Nephron progenitor cell (in vitro differentiated cells): ENCODE data around the gene ZNF394.
A peak's percentile ranks its signal among the peaks of the same experiment; 100 is the strongest.
"Not testable (repeated sequence)": the region's sequence is repeated elsewhere in the genome, so short reads cannot be mapped to it uniquely, and the experiment has no call there.

Experiments
- DNase-seq: peaks from one replicate; pipeline ENCODE4 v3.0.0; 2021
- H3K27ac Mint-ChIP-seq: 2 replicates; pipeline ENCODE4 v1.8.0; 2021; ENCODE audit warnings: mild to moderate bottlenecking, moderate library complexity, mixed read lengths
- H3K27me3 Mint-ChIP-seq: 2 replicates; pipeline ENCODE4 v1.8.0; 2021; ENCODE audit warnings: mild to moderate bottlenecking, low read depth, mixed read lengths; ENCODE audit not compliant: poor library complexity
- H3K36me3 Mint-ChIP-seq: 2 replicates; pipeline ENCODE4 v1.8.0; 2021; ENCODE audit warnings: low read depth, mixed read lengths
- H3K4me1 Mint-ChIP-seq: 2 replicates; pipeline ENCODE4 v1.8.0; 2021; ENCODE audit warnings: mixed read lengths
- H3K4me3 Mint-ChIP-seq: 2 replicates; pipeline ENCODE4 v1.8.0; 2021; ENCODE audit warnings: mild to moderate bottlenecking, moderate library complexity, mixed read lengths
- H3K9me3 Mint-ChIP-seq: 2 replicates; pipeline ENCODE4 v1.8.0; 2021; ENCODE audit warnings: mild to moderate bottlenecking, moderate library complexity, mixed read lengths
- CTCF ChIP-seq: fragments of 200-600 bp; sonication (generic); IDR thresholded peaks from 2 replicates; pipeline ENCODE4 v1.5.0; 2021; ENCODE audit warnings: antibody characterized with exemption

Gene ZNF394

GRCh38 chr7:99514050-99514449 lies 14.0 kb upstream of the ZNF394 start:
- DNase-seq, result no peak
- Mint-ChIP-seq H3K36me3 (peaks cover 39% of the 10 kb centered on the region), H3K4me1 (no peaks in the 10 kb centered on the region), H3K27ac (no peak overlapping the region), H3K4me3 (no peak overlapping the region), H3K27me3 (no peaks in the 10 kb centered on the region), H3K9me3 (no peaks in the 10 kb centered on the region)
- no peak for TF ChIP-seq CTCF

DNA sequence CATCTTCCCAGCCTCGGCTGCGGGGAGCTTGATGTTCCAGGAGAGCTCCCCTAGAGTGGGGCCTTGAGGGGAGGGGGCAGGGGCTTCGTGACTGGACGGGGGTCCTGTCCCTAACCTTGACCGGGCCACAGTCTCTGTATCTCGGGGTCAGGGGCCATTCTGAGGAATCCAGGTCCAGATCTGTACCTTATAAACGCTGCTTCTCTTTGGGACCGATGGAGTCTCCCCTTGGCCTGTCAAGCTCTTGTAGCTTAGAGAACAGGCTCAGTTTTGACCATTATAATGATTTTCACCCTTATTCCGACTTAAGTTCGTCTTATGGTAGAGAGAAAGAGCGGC lies 5.2 kb upstream of the ZNF394 start:
- no peak for DNase-seq
- no peaks in the 10 kb centered on the region for H3K27me3 Mint-ChIP-seq
- peak overlapping the region; percentile 95 for H3K4me3 Mint-ChIP-seq
- peak overlapping the region; percentile 93 for H3K27ac Mint-ChIP-seq
- H3K36me3 Mint-ChIP-seq, result peaks cover 21% of the 10 kb centered on the region
- H3K9me3 Mint-ChIP-seq, result peaks cover 8% of the 10 kb centered on the region
- no peak for TF ChIP-seq CTCF
- H3K4me1 Mint-ChIP-seq, result peaks cover 21% of the 10 kb centered on the region

- Mint-ChIP-seq H3K27me3 (no peaks in the 10 kb centered on the region), H3K27ac (peak within 1 kb of the TSS; percentile 98), H3K36me3 (peaks cover 19% of the 10 kb centered on the region), H3K4me1 (peaks cover 26% of the 10 kb centered on the region), H3K9me3 (peaks cover 8% of the 10 kb centered on the region), H3K4me3 (peak within 1 kb of the TSS; percentile 95)
- no peak for TF ChIP-seq CTCF
- DNase-seq, result peak; percentile 99
Measured at GRCh38 chr7:99504603-99505323, 4.7 kb upstream of the ZNF394 start, which contains the start of gene ZKSCAN5. ZKSCAN5 (plus strand) TSS chr7:99504662; CDS start chr7:99506045, 1,383 bp downstream.

DNA sequence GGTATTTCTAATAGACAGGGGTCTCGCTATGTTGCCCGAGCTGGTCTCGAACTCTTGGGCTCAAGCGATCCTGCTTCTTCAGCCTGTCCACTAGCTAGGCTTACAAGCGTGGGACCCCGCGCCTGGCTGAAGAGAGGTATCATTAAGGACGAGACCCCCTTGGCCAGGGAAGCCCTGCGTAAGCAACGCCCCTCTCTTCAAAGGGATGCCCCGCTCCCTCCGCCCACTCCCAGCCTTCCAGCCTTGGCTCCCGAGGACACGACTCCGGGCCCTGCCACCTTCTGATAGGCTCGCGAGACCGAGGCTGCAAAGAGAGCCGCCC lies 4.2 kb upstream of the ZNF394 start:
- Mint-ChIP-seq H3K36me3 (peaks cover 16% of the 10 kb centered on the region), H3K4me1 (peaks cover 32% of the 10 kb centered on the region), H3K4me3 (peak overlapping the region; percentile 95), H3K27ac (peak overlapping the region; percentile 98), H3K9me3 (peaks cover 8% of the 10 kb centered on the region), H3K27me3 (no peaks in the 10 kb centered on the region)
- DNase-seq, result peak; percentile 99
- no peak for TF ChIP-seq CTCF

DNA sequence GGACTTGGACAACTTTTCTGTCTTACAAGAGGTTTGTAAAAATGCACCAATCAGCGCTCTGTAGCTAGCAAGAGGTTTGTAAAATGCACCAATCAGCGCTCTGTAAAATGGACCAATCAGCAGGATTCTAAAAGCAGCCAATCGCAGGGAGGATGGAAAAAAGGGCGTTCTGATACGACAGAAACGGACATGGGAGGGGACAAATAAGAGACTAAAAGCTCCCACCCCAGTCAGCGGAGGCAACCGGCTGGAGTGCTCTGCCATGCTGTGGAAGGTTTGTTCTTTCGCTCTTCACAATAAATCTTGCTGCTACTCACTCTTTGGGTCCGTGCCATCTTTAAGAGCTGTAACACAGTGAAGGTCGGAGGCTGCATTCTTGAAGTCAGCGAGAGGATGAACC lies 1.2 kb upstream of the ZNF394 start:
- H3K27me3 Mint-ChIP-seq, H3K27ac Mint-ChIP-seq, DNase-seq: not testable (repeated sequence)
- H3K36me3 Mint-ChIP-seq, result peaks cover 33% of the 10 kb centered on the region
- peaks cover 39% of the 10 kb centered on the region for H3K4me1 Mint-ChIP-seq
- H3K9me3 Mint-ChIP-seq, result peaks cover 18% of the 10 kb centered on the region
- H3K4me3 Mint-ChIP-seq, result peak overlapping the region; percentile 98

DNA sequence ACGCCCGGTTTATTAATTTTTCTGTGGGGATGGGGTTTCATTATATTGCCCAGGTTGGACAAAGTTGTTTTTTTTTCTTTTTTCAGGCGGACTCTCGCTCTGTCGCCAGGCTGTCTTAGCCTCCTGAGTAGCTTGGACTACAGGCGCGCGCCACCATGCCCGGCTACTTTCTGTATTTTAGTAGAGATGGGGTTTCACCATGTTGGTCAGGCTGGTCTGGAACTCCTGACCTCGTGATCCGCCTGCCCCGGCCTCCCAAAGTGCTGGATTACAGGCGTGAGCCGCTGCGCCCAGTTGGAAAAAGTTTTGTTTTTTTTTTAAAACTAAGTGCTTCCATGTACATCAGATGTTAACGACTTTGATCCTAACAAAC lies 542 bp upstream of the ZNF394 start:
- Mint-ChIP-seq H3K4me3 (peak overlapping the region; percentile 98), H3K36me3 (peaks cover 39% of the 10 kb centered on the region), H3K4me1 (peaks cover 32% of the 10 kb centered on the region), H3K27ac (no peak overlapping the region), H3K27me3 (no peaks in the 10 kb centered on the region), H3K9me3 (peaks cover 21% of the 10 kb centered on the region)
- no peak for TF ChIP-seq CTCF
- DNase-seq, result no peak
